ENCODE measurements around the gene PSAPL1.
"Not testable (repeated sequence)": the region's sequence is repeated elsewhere in the genome, so short reads cannot be mapped to it uniquely, and the experiment has no call there.

PSAPL1 gene

GRCh38 chr4:7458066-7458425 is 23.3 kb upstream of the PSAPL1 start:
- no peak for DNase-seq

GRCh38 chr4:7457201-7458065 is 22.7 kb upstream of the PSAPL1 start:
- no peak for DNase-seq

- not testable (repeated sequence) for DNase-seq
These were observed 18.1 kb upstream of the PSAPL1 start for GRCh38 chr4:7452802-7453201.

GRCh38 chr4:7451800-7452199 is 17.1 kb upstream of the PSAPL1 start:
- no peak for DNase-seq

- DNase-seq, result no peak
These were observed 16.7 kb upstream of the PSAPL1 start for GRCh38 chr4:7451434-7451789.

- DNase-seq, result no peak
These were observed 16.2 kb upstream of the PSAPL1 start for GRCh38 chr4:7450775-7451433.

- DNase-seq, result no peak
These were observed 13.3 kb upstream of the PSAPL1 start for GRCh38 chr4:7448036-7448435.

GRCh38 chr4:7447236-7447635 is 12.5 kb upstream of the PSAPL1 start:
- no peak for DNase-seq

GRCh38 chr4:7444731-7445130 is 10.0 kb upstream of the PSAPL1 start:
- no peak for DNase-seq

GRCh38 chr4:7444314-7444713 is 9.6 kb upstream of the PSAPL1 start:
- DNase-seq, result no peak

GRCh38 chr4:7442574-7443162 is 7.9 kb upstream of the PSAPL1 start:
- no peak for DNase-seq

GRCh38 chr4:7441201-7441600 is 6.5 kb upstream of the PSAPL1 start:
- DNase-seq, result no peak

GRCh38 chr4:7439699-7440098 is 5.0 kb upstream of the PSAPL1 start:
- no peak for DNase-seq

GRCh38 chr4:7436256-7436655 is 1.5 kb upstream of the PSAPL1 start:
- no peak for DNase-seq

GRCh38 chr4:7435471-7436061 is 836 bp upstream of the PSAPL1 start:
- DNase-seq, result no peak

- no peak for DNase-seq
These were observed 477 bp downstream of the PSAPL1 start for GRCh38 chr4:7434141-7434765.

- DNase-seq, result no peak
These were observed 1.2 kb downstream of the PSAPL1 start for GRCh38 chr4:7433376-7434140.

- DNase-seq, result no peak
These were observed 2.0 kb downstream of the PSAPL1 start for GRCh38 chr4:7432531-7433375.

GRCh38 chr4:7431696-7432530 is 2.8 kb downstream of the PSAPL1 start:
- DNase-seq, result no peak

- no peak for DNase-seq
These were observed 3.6 kb downstream of the PSAPL1 start for GRCh38 chr4:7430965-7431695.
